Neural progenitor cell (in vitro differentiated cells): ENCODE data around the gene SMAD9. TPM values are rescaled to one million over a fixed set of nuclear protein-coding genes. Genes with fewer than 3 reads are reported as not detected.

Experiments
- DNase-seq: peaks from one replicate; pipeline ENCODE4 v3.0.0-alpha.2; 2016; ENCODE audit warnings: low spot score
- H2AFZ ChIP-seq: fragments of 200-600 bp; sonication (generic); replicated peaks from 2 replicates; pipeline ENCODE4 v1.6.1; 2016; ENCODE audit warnings: antibody characterized with exemption
- H3F3A ChIP-seq: fragments of 200-600 bp; sonication (generic); 2 replicates; pipeline ENCODE4 v1.6.1; 2016; ENCODE audit warnings: antibody characterized with exemption, low read depth
- H3K27ac ChIP-seq: fragments of 200-600 bp; sonication (generic); 2 replicates; pipeline ENCODE4 v1.5.1; 2016; ENCODE audit warnings: mild to moderate bottlenecking
- H3K27me3 ChIP-seq: fragments of 200-600 bp; sonication (generic); 2 replicates; pipeline ENCODE4 v1.6.1; 2016; ENCODE audit warnings: mild to moderate bottlenecking, moderate library complexity
- H3K36me3 ChIP-seq: fragments of 200-600 bp; sonication (generic); 2 replicates; pipeline ENCODE4 v1.5.1; 2016
- H3K4me1 ChIP-seq: fragments of 200-600 bp; sonication (generic); 2 replicates; pipeline ENCODE4 v1.6.1; 2016; ENCODE audit warnings: mixed run types
- H3K4me2 ChIP-seq: fragments of 200-600 bp; sonication (generic); 2 replicates; pipeline ENCODE4 v1.6.1; 2016
- H3K4me3 ChIP-seq: fragments of 200-600 bp; sonication (generic); 2 replicates; pipeline ENCODE4 v1.5.1; 2016
- H3K79me2 ChIP-seq: fragments of 200-600 bp; sonication (generic); 2 replicates; pipeline ENCODE4 v1.6.1; 2016; ENCODE audit warnings: low read depth
- H3K9ac ChIP-seq: fragments of 200-600 bp; sonication (generic); 2 replicates; pipeline ENCODE4 v1.6.1; 2016
- H3K9me3 ChIP-seq: fragments of 200-600 bp; sonication (generic); 2 replicates; pipeline ENCODE4 v1.5.1; 2016; ENCODE audit warnings: low read depth
- H4K20me1 ChIP-seq: fragments of 200-600 bp; sonication (generic); 2 replicates; pipeline ENCODE4 v1.6.1; 2016; ENCODE audit warnings: low read depth
- H3K27ac Mint-ChIP-seq: 3 replicates; pipeline ENCODE4 v1.8.0; 2021; ENCODE audit warnings: mixed read lengths
- H3K27me3 Mint-ChIP-seq: 2 replicates; pipeline ENCODE4 v1.8.0; 2022; ENCODE audit warnings: low read depth, mild to moderate bottlenecking, inconsistent platforms, moderate library complexity, mixed read lengths; ENCODE audit not compliant: insufficient read depth
- H3K36me3 Mint-ChIP-seq: 3 replicates; pipeline ENCODE4 v1.8.0; 2021; ENCODE audit warnings: mixed read lengths
- H3K4me1 Mint-ChIP-seq: 3 replicates; pipeline ENCODE4 v1.8.0; 2021; ENCODE audit warnings: mixed read lengths
- H3K4me3 Mint-ChIP-seq: 3 replicates; pipeline ENCODE4 v1.8.0; 2021; ENCODE audit warnings: mild to moderate bottlenecking, moderate library complexity, mixed read lengths
- H3K9me3 Mint-ChIP-seq: 3 replicates; pipeline ENCODE4 v1.8.0; 2020; ENCODE audit warnings: mixed read lengths
- CTCF ChIP-seq: fragments of 200-600 bp; sonication (generic); IDR thresholded peaks from 2 replicates; pipeline ENCODE4 v1.5.1; 2017; ENCODE audit warnings: antibody characterized with exemption, mild to moderate bottlenecking
- EZH2 ChIP-seq: fragments of 200-600 bp; sonication (generic); IDR thresholded peaks from 2 replicates; pipeline ENCODE4 v1.6.1; 2017; ENCODE audit warnings: antibody characterized with exemption, mild to moderate bottlenecking, moderate library complexity
- EZH2phosphoT487 ChIP-seq: fragments of 200-600 bp; sonication (generic); IDR thresholded peaks from 2 replicates; pipeline ENCODE4 v1.6.1; 2017; ENCODE audit warnings: antibody characterized with exemption
- total RNA-seq: library from RNA; depleted of rRNA; stranded (reverse); fragments of >200 nt; gene quantifications from 2 replicates; pipeline ENCODE4 v1.2.3, GENCODE V29; 2015; ENCODE audit warnings: low replicate concordance

The SMAD9 gene
- total RNA-seq, 1 donor from 2014 or later, result 1.6 TPM

GRCh38 chr13:36918246-36919131 is 1.5 kb downstream of the SMAD9 start:
- Histone ChIP-seq H4K20me1 (no peaks in the 10 kb centered on the region), H3K36me3 (no peaks in the 10 kb centered on the region), H3F3A (peaks cover 18% of the 10 kb centered on the region), H3K9ac (no peak overlapping the region), H2AFZ (peak overlapping the region; percentile 78), H3K27me3 (peaks cover 66% of the 10 kb centered on the region), H3K4me3 (peak overlapping the region; percentile 65), H3K4me1 (peaks cover 14% of the 10 kb centered on the region), H3K79me2 (no peaks in the 10 kb centered on the region), H3K27ac (no peak overlapping the region), H3K4me2 (peak overlapping the region; percentile 93), H3K9me3 (no peaks in the 10 kb centered on the region)
- peak overlapping the region; percentile 54 for H3K27ac Mint-ChIP-seq
- H3K4me1 Mint-ChIP-seq, result peaks cover 39% of the 10 kb centered on the region
- H3K36me3 Mint-ChIP-seq, result no peaks in the 10 kb centered on the region
- H3K9me3 Mint-ChIP-seq, result no peaks in the 10 kb centered on the region
- peaks cover 8% of the 10 kb centered on the region for H3K27me3 Mint-ChIP-seq
- no peak for TF ChIP-seq EZH2
- no peak for TF ChIP-seq CTCF
- TF ChIP-seq EZH2phosphoT487, result no peak
- peak; percentile 69 for DNase-seq
- peak overlapping the region; percentile 92 for H3K4me3 Mint-ChIP-seq

- Mint-ChIP-seq H3K9me3 (no peaks in the 10 kb centered on the region), H3K27me3 (peaks cover 8% of the 10 kb centered on the region), H3K4me1 (peaks cover 39% of the 10 kb centered on the region), H3K4me3 (no peak overlapping the region), H3K36me3 (no peaks in the 10 kb centered on the region), H3K27ac (no peak overlapping the region)
- Histone ChIP-seq H3K36me3 (no peaks in the 10 kb centered on the region), H2AFZ (no peak overlapping the region), H3K4me1 (peaks cover 14% of the 10 kb centered on the region), H3K4me3 (no peak overlapping the region), H3F3A (peaks cover 18% of the 10 kb centered on the region), H3K9me3 (no peaks in the 10 kb centered on the region), H4K20me1 (no peaks in the 10 kb centered on the region), H3K4me2 (no peak overlapping the region), H3K79me2 (no peaks in the 10 kb centered on the region), H3K27me3 (peaks cover 58% of the 10 kb centered on the region), H3K9ac (no peak overlapping the region), H3K27ac (no peak overlapping the region)
- TF ChIP-seq EZH2 (no peak), CTCF (no peak), EZH2phosphoT487 (no peak)
- no peak for DNase-seq
Observed at GRCh38 chr13:36917311-36917710, 2.7 kb downstream of the SMAD9 start.

- H3K4me3 ChIP-seq, result no peak overlapping the region
- TF ChIP-seq CTCF, result no peak
- TF ChIP-seq EZH2, result no peak
- H3K4me3 Mint-ChIP-seq, result no peak overlapping the region
Observed at GRCh38 chr13:36915896-36916640, 4.0 kb downstream of the SMAD9 start.

More at GRCh38 chr13:36915896-36916640, 4.0 kb downstream of the SMAD9 start:
- peaks cover 16% of the 10 kb centered on the region for H3F3A ChIP-seq
- no peaks in the 10 kb centered on the region for H3K9me3 ChIP-seq
- no peak overlapping the region for H2AFZ ChIP-seq
- no peaks in the 10 kb centered on the region for H3K36me3 Mint-ChIP-seq
- H3K27me3 Mint-ChIP-seq, result peaks cover 7% of the 10 kb centered on the region
- H3K4me1 ChIP-seq, result peaks cover 14% of the 10 kb centered on the region
- H3K79me2 ChIP-seq, result no peaks in the 10 kb centered on the region
- no peaks in the 10 kb centered on the region for H3K36me3 ChIP-seq
- no peak overlapping the region for H3K4me2 ChIP-seq
- H3K27ac ChIP-seq, result no peak overlapping the region
- DNase-seq, result no peak
- no peak overlapping the region for H3K27ac Mint-ChIP-seq
- H3K9me3 Mint-ChIP-seq, result peaks cover 3% of the 10 kb centered on the region
- no peaks in the 10 kb centered on the region for H4K20me1 ChIP-seq
- H3K27me3 ChIP-seq, result peaks cover 47% of the 10 kb centered on the region
- peaks cover 39% of the 10 kb centered on the region for H3K4me1 Mint-ChIP-seq
- no peak overlapping the region for H3K9ac ChIP-seq
